Smooth muscle cell (in vitro differentiated cells): ENCODE measurements around the gene OTOF. TPM values are rescaled to one million over a fixed set of nuclear protein-coding genes. Genes with fewer than 3 reads are reported as not detected.

Source experiments
- DNase-seq: peaks from one replicate; lab custom pipeline; 2025; ENCODE audit not compliant: unreplicated experiment; lab: John Stamatoyannopoulos, UW
- H2AFZ ChIP-seq: fragments of 200-600 bp; sonication (generic); 2 replicates; pipeline ENCODE4 v1.6.0; 2016; ENCODE audit warnings: antibody characterized with exemption, low read depth, mild to moderate bottlenecking
- H3F3A ChIP-seq: fragments of 200-600 bp; sonication (generic); 2 replicates; pipeline ENCODE4 v1.6.0; 2017; ENCODE audit warnings: antibody characterized with exemption, low read depth
- H3K27ac ChIP-seq: fragments of 200-600 bp; sonication (generic); 2 replicates; pipeline ENCODE4 v1.5.1; 2016; ENCODE audit warnings: low read depth, mild to moderate bottlenecking
- H3K27me3 ChIP-seq: fragments of 200-600 bp; sonication (generic); 2 replicates; pipeline ENCODE4 v1.6.1; 2016; ENCODE audit warnings: low read depth, mild to moderate bottlenecking
- H3K36me3 ChIP-seq: fragments of 200-600 bp; sonication (generic); 2 replicates; pipeline ENCODE4 v1.5.1; 2016; ENCODE audit warnings: low read depth
- H3K4me1 ChIP-seq: fragments of 200-600 bp; sonication (generic); 2 replicates; pipeline ENCODE4 v1.5.1; 2016; ENCODE audit warnings: low read depth
- H3K4me2 ChIP-seq: fragments of 200-600 bp; sonication (generic); 2 replicates; pipeline ENCODE4 v1.6.0; 2016; ENCODE audit warnings: mild to moderate bottlenecking
- H3K4me3 ChIP-seq: fragments of 200-600 bp; sonication (generic); 2 replicates; pipeline ENCODE4 v1.5.1; 2016; ENCODE audit warnings: mild to moderate bottlenecking
- H3K79me2 ChIP-seq: fragments of 200-600 bp; sonication (generic); 2 replicates; pipeline ENCODE4 v1.6.0; 2016; ENCODE audit warnings: low read depth, mild to moderate bottlenecking
- H3K9ac ChIP-seq: fragments of 200-600 bp; sonication (generic); 2 replicates; pipeline ENCODE4 v1.6.0; 2016; ENCODE audit warnings: low read depth
- H3K9me3 ChIP-seq: fragments of 200-600 bp; sonication (generic); replicated peaks from 2 replicates; pipeline ENCODE4 v1.5.1; 2016; ENCODE audit warnings: low read depth
- H4K20me1 ChIP-seq: fragments of 200-600 bp; sonication (generic); 2 replicates; pipeline ENCODE4 v1.6.0; 2016; ENCODE audit warnings: low read depth
- CTCF ChIP-seq: fragments of 200-600 bp; sonication (generic); IDR thresholded peaks from 2 replicates; pipeline ENCODE4 v1.5.1; 2017; ENCODE audit warnings: borderline replicate concordance, mild to moderate bottlenecking, antibody characterized with exemption; ENCODE audit not compliant: insufficient read depth, poor library complexity, severe bottlenecking
- WGBS: methylation state at CpG from one replicate; pipeline ENCODE4 v1.1.7; 2016; ENCODE audit warnings: low lambda C conversion rate; 5-methylcytosine and 5-hydroxymethylcytosine counted together
- polyA plus RNA-seq: library from polyadenylated mRNA; unstranded; fragments of >200 nt; fragmentation: Nextera tagmentation; extraction: Ambion mirVana; gene quantifications from 2 replicates; pipeline ENCODE4 v1.2.1, GENCODE V29; 2016
- total RNA-seq: library from RNA; depleted of rRNA; stranded (reverse); fragments of >200 nt; gene quantifications from 2 replicates; pipeline ENCODE4 v1.2.3, GENCODE V29; 2014

OTOF gene
- total and polyA plus RNA-seq, 2 experiments from 2014 or later, result 0.05 TPM; not detected in 1

- no peak overlapping the region for H2AFZ ChIP-seq
- H3K4me1 ChIP-seq, result no peaks in the 10 kb centered on the region
- DNase-seq, result no peak
- no peaks in the 10 kb centered on the region for H4K20me1 ChIP-seq
- no peaks in the 10 kb centered on the region for H3K27me3 ChIP-seq
- H3K27ac ChIP-seq, result no peak overlapping the region
- H3K36me3 ChIP-seq, result no peaks in the 10 kb centered on the region
- no peaks in the 10 kb centered on the region for H3K9me3 ChIP-seq
- H3K4me2 ChIP-seq, result no peak overlapping the region
- no peaks in the 10 kb centered on the region for H3F3A ChIP-seq
- no peak overlapping the region for H3K9ac ChIP-seq
- H3K79me2 ChIP-seq, result no peaks in the 10 kb centered on the region
- no peak for TF ChIP-seq CTCF
- H3K4me3 ChIP-seq, result no peak overlapping the region
- WGBS, result 96% methylated on average over 20 of the region's 20 CpGs
Measured at GRCh38 chr2:26488463-26489212, 10.7 kb upstream of the OTOF start.

GRCh38 chr2:26487192-26487591, 9.3 kb upstream of the OTOF start:
- Histone ChIP-seq H3K9me3 (no peaks in the 10 kb centered on the region), H3K79me2 (no peaks in the 10 kb centered on the region), H3K4me1 (no peaks in the 10 kb centered on the region), H3K4me2 (no peak overlapping the region), H3K27ac (no peak overlapping the region), H3K27me3 (no peaks in the 10 kb centered on the region), H2AFZ (no peak overlapping the region), H3K4me3 (no peak overlapping the region), H3F3A (no peaks in the 10 kb centered on the region), H3K9ac (no peak overlapping the region), H3K36me3 (no peaks in the 10 kb centered on the region), H4K20me1 (no peaks in the 10 kb centered on the region)
- DNase-seq, result no peak
- no peak for TF ChIP-seq CTCF
- 83% methylated on average over 5 of the region's 5 CpGs for WGBS

GRCh38 chr2:26486789-26487188, 8.9 kb upstream of the OTOF start:
- 88% methylated on average over 3 of the region's 3 CpGs for WGBS
- Histone ChIP-seq H3K9me3 (no peaks in the 10 kb centered on the region), H3K36me3 (no peaks in the 10 kb centered on the region), H3K9ac (no peak overlapping the region), H3K4me3 (no peak overlapping the region), H4K20me1 (no peaks in the 10 kb centered on the region), H3K4me1 (no peaks in the 10 kb centered on the region), H3K27ac (no peak overlapping the region), H3K79me2 (no peaks in the 10 kb centered on the region), H2AFZ (no peak overlapping the region), H3K4me2 (no peak overlapping the region), H3K27me3 (no peaks in the 10 kb centered on the region), H3F3A (no peaks in the 10 kb centered on the region)
- TF ChIP-seq CTCF, result no peak
- no peak for DNase-seq
